SU-DHL-6 (cell line): ENCODE measurements around the gene NTM.

Source experiments
- H2AFZ ChIP-seq: fragments of 200-600 bp; sonication (generic); 2 replicates; pipeline ENCODE4 v1.6.1; 2014; ENCODE audit warnings: low read depth, mild to moderate bottlenecking, moderate library complexity, mixed read lengths, antibody characterized with exemption, low read length; ENCODE audit not compliant: severe bottlenecking
- H3F3A ChIP-seq: fragments of 200-600 bp; shearing (Covaris generic); 2 replicates; pipeline ENCODE4 v1.6.0; 2016; ENCODE audit warnings: antibody characterized with exemption, mild to moderate bottlenecking; ENCODE audit not compliant: insufficient read depth
- H3K27ac ChIP-seq: fragments of 200-600 bp; sonication (generic); 2 replicates; pipeline ENCODE4 v1.5.1; 2016; ENCODE audit warnings: low read depth, mild to moderate bottlenecking, low read length, moderate library complexity, mixed read lengths
- H3K27me3 ChIP-seq: fragments of 200-600 bp; sonication (generic), shearing (Covaris generic); 2 replicates; pipeline ENCODE4 v1.6.0; 2014; ENCODE audit warnings: mild to moderate bottlenecking, low read length
- H3K36me3 ChIP-seq: fragments of 200-600 bp; sonication (generic); 2 replicates; pipeline ENCODE4 v1.6.1; 2014; ENCODE audit warnings: mild to moderate bottlenecking, low read length, mixed read lengths
- H3K4me2 ChIP-seq: fragments of 300-600, 200-600 bp; shearing (Covaris generic), sonication (generic); 2 replicates; pipeline ENCODE4 v1.6.0; 2014; ENCODE audit warnings: low read length, low read depth, mild to moderate bottlenecking; ENCODE audit not compliant: poor library complexity, severe bottlenecking
- H3K4me3 ChIP-seq: fragments of 200-600 bp; sonication (generic); 2 replicates; pipeline ENCODE4 v1.5.1; 2014; ENCODE audit warnings: antibody characterized with exemption, low read length, mild to moderate bottlenecking, mixed read lengths; ENCODE audit not compliant: insufficient read depth, poor library complexity, severe bottlenecking
- H3K79me2 ChIP-seq: fragments of 200-600 bp; sonication (generic); 2 replicates; pipeline ENCODE4 v1.6.1; 2014; ENCODE audit warnings: mild to moderate bottlenecking, low read length, moderate library complexity; ENCODE audit not compliant: insufficient read depth
- H3K9ac ChIP-seq: fragments of 200-600 bp; sonication (generic); 2 replicates; pipeline ENCODE4 v1.7.0; 2014; ENCODE audit warnings: mild to moderate bottlenecking, low read length
- H3K9me2 ChIP-seq: fragments of 200-600 bp; sonication (generic); replicated peaks from 2 replicates; pipeline ENCODE4 v1.6.1; 2014; ENCODE audit warnings: low read length; ENCODE audit not compliant: insufficient read depth
- H3K9me3 ChIP-seq: fragments of 200-600 bp; sonication (generic); 2 replicates; pipeline ENCODE4 v1.6.1; 2014; ENCODE audit warnings: low read length, mixed read lengths; ENCODE audit not compliant: insufficient read depth
- H4K20me1 ChIP-seq: fragments of 200-600 bp; sonication (generic); 2 replicates; pipeline ENCODE4 v1.6.1; 2014; ENCODE audit warnings: low read depth, mild to moderate bottlenecking, antibody characterized with exemption, low read length, moderate library complexity, mixed read lengths
- CTCF ChIP-seq: fragments of 200-600 bp; sonication (generic); IDR thresholded peaks from one replicate; pipeline ENCODE4 v1.5.1; 2017; ENCODE audit warnings: antibody characterized with exemption, mild to moderate bottlenecking, low read length, moderate library complexity; ENCODE audit not compliant: insufficient read depth, poor library complexity, severe bottlenecking
- EZH2phosphoT487 ChIP-seq: fragments of 200-600 bp; sonication (generic), shearing (Covaris generic); conservative IDR thresholded peaks from 2 replicates; pipeline ENCODE4 v1.6.1; 2018; ENCODE audit warnings: mild to moderate bottlenecking, antibody characterized with exemption, low read length, moderate library complexity, mixed read lengths

NTM gene

GRCh38 chr11:131687291-131688047 is 317.1 kb downstream of the NTM start:
- H3K27ac ChIP-seq: no peak overlapping the region
- H3K27me3 ChIP-seq: no peaks in the 10 kb centered on the region
- no peak overlapping the region for H2AFZ ChIP-seq
- no peak overlapping the region for H3K4me3 ChIP-seq
- no peak overlapping the region for H3K9ac ChIP-seq
- H3K79me2 ChIP-seq: no peaks in the 10 kb centered on the region
- no peaks in the 10 kb centered on the region for H3F3A ChIP-seq
- TF ChIP-seq CTCF (no peak), EZH2phosphoT487 (no peak)
- H3K9me2 ChIP-seq: no peaks in the 10 kb centered on the region
- H4K20me1 ChIP-seq: no peaks in the 10 kb centered on the region
- H3K36me3 ChIP-seq: no peaks in the 10 kb centered on the region
- H3K9me3 ChIP-seq: no peaks in the 10 kb centered on the region
- H3K4me2 ChIP-seq: no peak overlapping the region

- H3K9me2 ChIP-seq: no peaks in the 10 kb centered on the region
- no peak overlapping the region for H3K4me2 ChIP-seq
- no peak overlapping the region for H2AFZ ChIP-seq
- TF ChIP-seq EZH2phosphoT487 (no peak), CTCF (peak; percentile 38)
- no peak overlapping the region for H3K4me3 ChIP-seq
- H3F3A ChIP-seq: no peaks in the 10 kb centered on the region
- no peaks in the 10 kb centered on the region for H4K20me1 ChIP-seq
- H3K9me3 ChIP-seq: no peaks in the 10 kb centered on the region
- H3K27me3 ChIP-seq: no peaks in the 10 kb centered on the region
- no peaks in the 10 kb centered on the region for H3K36me3 ChIP-seq
- no peak overlapping the region for H3K27ac ChIP-seq
- H3K79me2 ChIP-seq: no peaks in the 10 kb centered on the region
- no peak overlapping the region for H3K9ac ChIP-seq
Observed at GRCh38 chr11:131688048-131688693, 317.8 kb downstream of the NTM start.

- no peak for TF ChIP-seq EZH2phosphoT487
- TF ChIP-seq CTCF: no peak
- H3K4me2 ChIP-seq: no peak overlapping the region
- H3K36me3 ChIP-seq: no peaks in the 10 kb centered on the region
- H2AFZ ChIP-seq: no peak overlapping the region
- H3F3A ChIP-seq: no peaks in the 10 kb centered on the region
- no peaks in the 10 kb centered on the region for H3K27me3 ChIP-seq
- H3K27ac ChIP-seq: no peak overlapping the region
- H3K79me2 ChIP-seq: no peaks in the 10 kb centered on the region
- no peak overlapping the region for H3K9ac ChIP-seq
- no peaks in the 10 kb centered on the region for H3K9me2 ChIP-seq
- no peak overlapping the region for H3K4me3 ChIP-seq
- H4K20me1 ChIP-seq: no peaks in the 10 kb centered on the region
- no peaks in the 10 kb centered on the region for H3K9me3 ChIP-seq
Observed at GRCh38 chr11:131689049-131689925, 318.9 kb downstream of the NTM start.
